ENCODE results near the gene NCCRP1. TPM values are rescaled to one million over a fixed set of nuclear protein-coding genes. Genes with fewer than 3 reads are reported as not detected.

The NCCRP1 gene
- total RNA-seq, 1 experiment from 2014 or later: 23.2 TPM

DNA sequence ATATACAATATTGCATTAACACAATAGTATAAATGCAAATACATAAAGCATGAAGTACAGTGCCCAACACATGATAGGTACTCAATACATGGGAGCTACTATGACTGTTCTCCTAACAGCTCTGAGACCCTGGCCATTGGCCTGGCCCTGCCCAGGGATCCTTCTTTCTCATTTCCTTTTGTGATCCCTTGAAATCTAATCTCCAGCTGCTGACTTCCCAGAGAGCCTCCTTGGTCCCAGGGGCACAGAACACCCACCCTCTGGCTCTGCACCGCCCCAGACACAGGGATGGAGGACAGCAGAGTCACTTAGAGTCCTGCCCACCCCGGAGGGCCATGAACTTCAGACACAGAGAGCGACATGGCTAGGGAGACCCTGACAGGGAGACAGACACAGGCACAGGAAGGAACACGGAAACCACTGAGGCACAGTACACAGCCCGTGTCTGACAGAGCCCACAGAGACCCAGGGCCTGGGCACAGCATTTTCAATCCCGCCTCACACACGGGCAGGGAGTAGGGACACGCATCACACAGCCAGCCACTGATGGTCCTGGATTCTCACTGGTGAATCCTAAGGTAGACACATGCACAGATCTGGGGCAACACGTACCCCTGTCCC lies 11.5 kb downstream of the NCCRP1 start:
- no peak overlapping the region for H3K27ac ChIP-seq
- no peaks in the 10 kb centered on the region for H3K9me2 ChIP-seq (ENCODE audit: insufficient read depth)
- ChIA-PET POLR2A (ENCODE audit: unreplicated experiment) (no interaction called here), CTCF (no interaction called here)
- intact Hi-C loops (cut with micrococcal nuclease; ENCODE audit: unreplicated experiment): no loop called here
- BruUV-seq (replicated peaks): no TSS peak
- H3K36me3 ChIP-seq (ENCODE audit: low read depth): no peaks in the 10 kb centered on the region
- no peaks in the 10 kb centered on the region for H4K20me1 ChIP-seq (ENCODE audit: insufficient read depth)
- H2AFZ ChIP-seq: no peak overlapping the region
- peaks cover 5% of the 10 kb centered on the region; the same call in 1 of the 2 replicates for H3F3A ChIP-seq (ENCODE audit: insufficient read depth, low read depth)
- no peak overlapping the region for H3K4me2 ChIP-seq
- TF ChIP-seq, protein P1, sequence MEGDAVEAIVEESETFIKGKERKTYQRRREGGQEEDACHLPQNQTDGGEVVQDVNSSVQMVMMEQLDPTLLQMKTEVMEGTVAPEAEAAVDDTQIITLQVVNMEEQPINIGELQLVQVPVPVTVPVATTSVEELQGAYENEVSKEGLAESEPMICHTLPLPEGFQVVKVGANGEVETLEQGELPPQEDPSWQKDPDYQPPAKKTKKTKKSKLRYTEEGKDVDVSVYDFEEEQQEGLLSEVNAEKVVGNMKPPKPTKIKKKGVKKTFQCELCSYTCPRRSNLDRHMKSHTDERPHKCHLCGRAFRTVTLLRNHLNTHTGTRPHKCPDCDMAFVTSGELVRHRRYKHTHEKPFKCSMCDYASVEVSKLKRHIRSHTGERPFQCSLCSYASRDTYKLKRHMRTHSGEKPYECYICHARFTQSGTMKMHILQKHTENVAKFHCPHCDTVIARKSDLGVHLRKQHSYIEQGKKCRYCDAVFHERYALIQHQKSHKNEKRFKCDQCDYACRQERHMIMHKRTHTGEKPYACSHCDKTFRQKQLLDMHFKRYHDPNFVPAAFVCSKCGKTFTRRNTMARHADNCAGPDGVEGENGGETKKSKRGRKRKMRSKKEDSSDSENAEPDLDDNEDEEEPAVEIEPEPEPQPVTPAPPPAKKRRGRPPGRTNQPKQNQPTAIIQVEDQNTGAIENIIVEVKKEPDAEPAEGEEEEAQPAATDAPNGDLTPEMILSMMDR (conservative IDR thresholded peaks at IDR 0.05): no peak
- TF ChIP-seq EZH2 (IDR thresholded peaks at IDR 0.05; ENCODE audit: low read depth): no peak
- H3K9me3 ChIP-seq (ENCODE audit: insufficient read depth, low read depth): no peaks in the 10 kb centered on the region
- no peaks in the 10 kb centered on the region for H3K27me3 ChIP-seq (ENCODE audit: insufficient read depth, low read depth)
- DNase-seq: no peak
- H3K4me3 ChIP-seq: no peak overlapping the region
- H3K4me1 ChIP-seq (replicated peaks; ENCODE audit: insufficient read depth): no peaks in the 10 kb centered on the region
- no peaks in the 10 kb centered on the region for H3K79me2 ChIP-seq (ENCODE audit: low read depth)

DNA sequence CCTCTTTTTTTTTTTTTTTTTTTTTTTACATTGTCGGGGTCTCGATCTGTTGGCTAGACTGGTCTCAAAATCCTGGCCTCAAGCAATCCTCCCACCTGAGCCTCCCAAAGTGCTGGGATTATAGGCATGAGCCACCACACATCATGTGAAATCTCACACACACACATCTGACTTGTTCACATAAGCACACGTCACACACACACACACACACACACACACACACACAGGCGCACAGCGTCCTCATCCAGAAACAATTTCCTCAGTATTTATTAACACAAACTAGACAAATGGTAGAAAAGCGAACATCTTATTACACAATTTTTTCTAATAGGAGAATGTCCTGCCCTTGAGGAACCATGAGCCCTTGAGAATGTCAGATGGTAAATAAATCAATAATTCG lies 12.4 kb downstream of the NCCRP1 start:
- Histone ChIP-seq H3K9me3 (ENCODE audit: insufficient read depth, low read depth) (no peaks in the 10 kb centered on the region), H3K4me1 (replicated peaks; ENCODE audit: insufficient read depth) (no peaks in the 10 kb centered on the region), H3K36me3 (ENCODE audit: low read depth) (no peaks in the 10 kb centered on the region), H3K9me2 (ENCODE audit: insufficient read depth) (no peaks in the 10 kb centered on the region), H3K27ac (no peak overlapping the region), H3F3A (ENCODE audit: insufficient read depth, low read depth) (peaks cover 5% of the 10 kb centered on the region; the same call in 1 of the 2 replicates), H3K4me3 (no peak overlapping the region), H2AFZ (no peak overlapping the region), H3K79me2 (ENCODE audit: low read depth) (no peaks in the 10 kb centered on the region), H4K20me1 (ENCODE audit: insufficient read depth) (no peaks in the 10 kb centered on the region), H3K27me3 (ENCODE audit: insufficient read depth, low read depth) (no peaks in the 10 kb centered on the region), H3K4me2 (no peak overlapping the region)
- CTCF ChIA-PET: no interaction called here
- intact Hi-C loops (cut with micrococcal nuclease; ENCODE audit: unreplicated experiment): no loop called here
- BruUV-seq (replicated peaks): no TSS peak
- TF ChIP-seq EZH2 (IDR thresholded peaks at IDR 0.05; ENCODE audit: low read depth): no peak
- TF ChIP-seq, protein P1 (conservative IDR thresholded peaks at IDR 0.05): no peak
- no peak for DNase-seq
- POLR2A ChIA-PET (ENCODE audit: unreplicated experiment): no interaction called here

DNA sequence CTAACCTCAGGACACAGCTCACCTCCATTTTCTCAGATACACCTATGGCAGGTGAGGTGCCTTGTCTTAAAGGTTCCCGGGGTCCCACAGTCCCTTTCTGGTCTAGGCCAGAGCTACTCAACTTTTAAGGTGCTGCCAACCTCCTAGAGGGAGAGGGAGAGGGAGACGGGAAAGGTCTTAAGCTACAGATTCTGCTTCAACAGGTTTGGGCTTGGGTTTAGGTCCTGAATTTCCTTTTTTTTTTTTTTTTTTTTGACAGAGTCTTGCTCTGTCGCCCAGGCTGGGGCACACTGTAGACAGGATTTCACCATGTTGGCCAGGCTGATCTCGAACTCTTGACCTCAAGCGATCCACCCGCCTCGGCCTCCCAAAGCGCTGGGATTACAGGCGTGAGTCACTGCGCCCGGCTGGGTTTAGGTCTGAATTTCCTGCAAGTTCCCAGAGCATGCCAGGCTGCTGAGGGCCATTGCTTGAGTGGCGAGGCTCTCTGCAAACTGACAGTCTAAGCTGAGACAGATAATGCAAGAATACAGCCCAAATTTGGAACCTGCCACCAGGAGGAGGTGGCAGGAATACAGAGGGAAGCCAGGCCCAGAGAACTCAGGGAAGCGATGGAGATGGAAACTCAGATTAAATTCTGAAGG lies 15.1 kb downstream of the NCCRP1 start:
- CTCF ChIA-PET: interaction anchor here (0.6 to 0.7 kb wide), 2 partner anchors 602 to 814 kb away, joined by 12 to 13 read pairs; no protein-coding TSS in a partner anchor
- H3K4me2 ChIP-seq: no peak overlapping the region

More for the DNA sequence above, 15.1 kb downstream of the NCCRP1 start:
- no peak overlapping the region for H2AFZ ChIP-seq
- TF ChIP-seq, protein P1 (conservative IDR thresholded peaks at IDR 0.05): no peak
- TF ChIP-seq EZH2 (IDR thresholded peaks at IDR 0.05; ENCODE audit: low read depth): no peak
- H3K4me3 ChIP-seq: no peak overlapping the region
- no peaks in the 10 kb centered on the region for H3K4me1 ChIP-seq (replicated peaks; ENCODE audit: insufficient read depth)
- POLR2A ChIA-PET (ENCODE audit: unreplicated experiment): no interaction called here
- H3K79me2 ChIP-seq (ENCODE audit: low read depth): no peaks in the 10 kb centered on the region
- no peaks in the 10 kb centered on the region for H3K9me2 ChIP-seq (ENCODE audit: insufficient read depth)
- no TSS peak for BruUV-seq (replicated peaks)
- no peak overlapping the region for H3K27ac ChIP-seq
- DNase-seq: no peak
- intact Hi-C loops (cut with micrococcal nuclease; ENCODE audit: unreplicated experiment): loop anchor here (1.0 to 2.0 kb wide), 2 partner anchors 116 to 199 kb away; no protein-coding TSS in a partner anchor
- H4K20me1 ChIP-seq (ENCODE audit: insufficient read depth): no peaks in the 10 kb centered on the region
- no peaks in the 10 kb centered on the region for H3K9me3 ChIP-seq (ENCODE audit: insufficient read depth, low read depth)
- peaks cover 5% of the 10 kb centered on the region; the same call in 1 of the 2 replicates for H3F3A ChIP-seq (ENCODE audit: insufficient read depth, low read depth)
- no peaks in the 10 kb centered on the region for H3K27me3 ChIP-seq (ENCODE audit: insufficient read depth, low read depth)
- H3K36me3 ChIP-seq (ENCODE audit: low read depth): no peaks in the 10 kb centered on the region

All from PC-9 (cell line).